Esophagus muscularis mucosa (tissue), 4 donors: ENCODE results near the gene DUS1L. TPM values are rescaled to one million over a fixed set of nuclear protein-coding genes. Genes with fewer than 3 reads are reported as not detected.
"Not testable (repeated sequence)": the region's sequence is repeated elsewhere in the genome, so short reads cannot be mapped to it uniquely, and the experiment has no call there.

Experiments
- DNase-seq: peaks from one replicate; pipeline ENCODE4 v3.0.0-alpha.2; 2017; ENCODE audit errors: extremely low spot score
- H3K27ac ChIP-seq, 4 donors: fragments of 200-600 bp; sonication (generic); replicated peaks in 1 of 4; 1 replicate in 3 of 4; 2 replicates in 1 of 4; pipeline ENCODE4 v1.5.1; 2016 to 2019; ENCODE audit warnings: mild to moderate bottlenecking in 1 of 4
- H3K27me3 ChIP-seq, 4 donors: fragments of 200-600 bp; sonication (generic); one replicate each; pipeline versions ENCODE4 v1.5.1 to v1.6.0; 2016 to 2019
- H3K36me3 ChIP-seq, 4 donors: fragments of 200-600 bp; sonication (generic); one replicate each; pipeline ENCODE4 v1.5.1; 2016 to 2019
- H3K4me1 ChIP-seq, 4 donors: fragments of 200-600 bp; sonication (generic); one replicate each; pipeline ENCODE4 v1.5.1; 2016 to 2019
- H3K4me3 ChIP-seq, 4 donors: fragments of 200-600 bp; sonication (generic); 1 replicate in 2 of 4; 2 replicates in 2 of 4; pipeline ENCODE4 v1.5.1; 2016 to 2019; ENCODE audit warnings: mild to moderate bottlenecking in 4 of 4, moderate library complexity in 1 of 4
- H3K9me3 ChIP-seq, 4 donors: fragments of 200-600 bp; sonication (generic); 1 replicate in 3 of 4; 2 replicates in 1 of 4; pipeline ENCODE4 v1.5.1; 2016 to 2019
- CTCF ChIP-seq, 3 experiments: fragments of 200-600 bp in 2 of 3; fragments of 450-650 bp in 1 of 3; sonication (generic) in 2 of 3; IDR thresholded peaks; one replicate each; pipeline ENCODE4 v1.5.1; 2017 to 2019; ENCODE audit warnings: antibody characterized with exemption in 3 of 3, mild to moderate bottlenecking in 2 of 3, moderate library complexity in 1 of 3
- EP300 ChIP-seq: sonication (generic); formaldehyde crosslinking; IDR thresholded peaks from one replicate; pipeline ENCODE4 v1.6.1; 2017; ENCODE audit warnings: antibody characterized with exemption
- POLR2A ChIP-seq: fragments of 450-650 bp; IDR thresholded peaks from one replicate; pipeline ENCODE4 v1.6.1; 2017; ENCODE audit warnings: antibody characterized with exemption, moderate library complexity, mild to moderate bottlenecking, low read depth
- POLR2AphosphoS5 ChIP-seq, 2 donors: sonication (generic); formaldehyde crosslinking; IDR thresholded peaks; one replicate each; pipeline ENCODE4 v1.6.1; 2017; ENCODE audit warnings: antibody characterized with exemption in 2 of 2
- WGBS: methylation state at CpG from one replicate; pipeline ENCODE4 v1.1.5; 2018; 5-methylcytosine and 5-hydroxymethylcytosine counted together
- intact Hi-C: fragments of 100-400 bp; cut with DNase I; formaldehyde crosslinking; loops from one replicate; pipeline ENCODE4 v1.15.1; 2023
- total RNA-seq, 4 donors: library from RNA; depleted of rRNA; stranded (reverse); fragments of >200 nt; gene quantifications; one replicate each; pipeline versions ENCODE4 v1.1.0 to v1.2.1, GENCODE V29; 2016

DUS1L gene
- total RNA-seq, 4 donors from 2014 or later = 42.2 to 77.1 (median 52.6) TPM

- 72% methylated on average over 12 of the region's 16 CpGs for WGBS
- H3K36me3 ChIP-seq = peaks cover 11 to 20% (median 18%) of the 10 kb centered on the region in 4 donors
- H3K4me3 ChIP-seq = no peak overlapping the region
- H3K27ac ChIP-seq = no peak overlapping the region
- H3K4me1 ChIP-seq = no peaks in the 10 kb centered on the region
- no peak for DNase-seq
- no peaks in the 10 kb centered on the region for H3K9me3 ChIP-seq
- intact Hi-C loops = no loop called here
- H3K27me3 ChIP-seq = no peaks in the 10 kb centered on the region
- TF ChIP-seq CTCF (IDR thresholded peaks at IDR 0.05) = no peak
- TF ChIP-seq EP300 = no peak
- TF ChIP-seq POLR2AphosphoS5 (IDR thresholded peaks at IDR 0.05) = no peak
- no peak for TF ChIP-seq POLR2A
Observed at GRCh38 chr17:82043507-82043906, 22.1 kb downstream of the DUS1L start.

GRCh38 chr17:82042649-82043048, 23.0 kb downstream of the DUS1L start:
- Histone ChIP-seq H3K27me3 (no peaks in the 10 kb centered on the region), H3K27ac (no peak overlapping the region), H3K36me3 (peaks cover 6 to 11% (median 10%) of the 10 kb centered on the region in 4 donors), H3K9me3 (no peaks in the 10 kb centered on the region), H3K4me1 (peaks cover 4 to 8% (median 6%) of the 10 kb centered on the region in 4 donors), H3K4me3 (no peak overlapping the region)
- 97% methylated on average over 5 of the region's 9 CpGs for WGBS
- TF ChIP-seq POLR2AphosphoS5 (IDR thresholded peaks at IDR 0.05) (no peak), CTCF (IDR thresholded peaks at IDR 0.05) (no peak), EP300 (no peak), POLR2A (no peak)
- intact Hi-C loops = no loop called here
- DNase-seq = no peak

- intact Hi-C loops = no loop called here
- Histone ChIP-seq H3K36me3 (no peaks in the 10 kb centered on the region), H3K4me1 (peaks cover 9 to 15% (median 13%) of the 10 kb centered on the region in 4 donors), H3K27me3 (no peaks in the 10 kb centered on the region), H3K9me3 (no peaks in the 10 kb centered on the region), H3K27ac (no peak overlapping the region), H3K4me3 (no peak overlapping the region)
- no peak for DNase-seq
- TF ChIP-seq POLR2AphosphoS5 (IDR thresholded peaks at IDR 0.05) = no peak
- no peak for TF ChIP-seq CTCF (IDR thresholded peaks at IDR 0.05)
- TF ChIP-seq POLR2A = no peak
- no peak for TF ChIP-seq EP300
- 87% methylated on average over 17 of the region's 17 CpGs for WGBS
Observed at GRCh38 chr17:82041144-82041814, 24.3 kb downstream of the DUS1L start.

- peaks cover 18 to 25% (median 22%) of the 10 kb centered on the region in 4 donors for H3K4me1 ChIP-seq
- intact Hi-C loops = no loop called here
- H3K9me3 ChIP-seq = no peaks in the 10 kb centered on the region
- WGBS = 98% methylated on average over 6 of the region's 8 CpGs
- H3K36me3 ChIP-seq = peaks cover 0 to 11% (median 3%) of the 10 kb centered on the region in 4 donors
- TF ChIP-seq CTCF (IDR thresholded peaks at IDR 0.05) (no peak), POLR2AphosphoS5 (IDR thresholded peaks at IDR 0.05) (no peak), EP300 (no peak), POLR2A (no peak)
- no peak for DNase-seq
- H3K27ac ChIP-seq = no peak overlapping the region
- H3K4me3 ChIP-seq = no peak overlapping the region
- H3K27me3 ChIP-seq = no peaks in the 10 kb centered on the region
Observed at GRCh38 chr17:82039695-82040299, 25.8 kb downstream of the DUS1L start.

GRCh38 chr17:82038796-82039409, 26.7 kb downstream of the DUS1L start:
- H3K27ac ChIP-seq, H3K4me3 ChIP-seq, H3K27me3 ChIP-seq, DNase-seq, intact Hi-C loops, H3K9me3 ChIP-seq: not testable (repeated sequence)
- 86% methylated on average over 16 of the region's 16 CpGs for WGBS
- Histone ChIP-seq H3K4me1 (peaks cover 18 to 25% (median 22%) of the 10 kb centered on the region in 4 donors), H3K36me3 (peaks cover 0 to 11% (median 3%) of the 10 kb centered on the region in 4 donors)
